ENCODE data around the gene FLNC.

GRCh38 chr7:128838109-128838779 is 8.0 kb downstream of the FLNC start:
- TF ChIP-seq CTCF (IDR thresholded peaks at IDR 0.05) = no peak
- TF ChIP-seq POLR2A (IDR thresholded peaks at IDR 0.05) = no peak

All from testis (tissue), 2 donors.